ENCODE measurements around the gene PLEKHG7. TPM values are rescaled to one million over a fixed set of nuclear protein-coding genes. Genes with fewer than 3 reads are reported as not detected.
A peak's percentile ranks its signal among the peaks of the same experiment; 100 is the strongest.
"Not testable (repeated sequence)": the region's sequence is repeated elsewhere in the genome, so short reads cannot be mapped to it uniquely, and the experiment has no call there.

Gene PLEKHG7
- total RNA-seq, 1 experiment from 2014 or later = not detected

GRCh38 chr12:92745856-92746550 lies 43.2 kb downstream of the PLEKHG7 start (continued):
- TF ChIP-seq EZH2phosphoT487 (IDR thresholded peaks at IDR 0.05; ENCODE audit: borderline replicate concordance) (no peak), SRF (IDR thresholded peaks at IDR 0.05; ENCODE audit: low read depth) (no peak), CEBPB (IDR thresholded peaks at IDR 0.05; ENCODE audit: low read depth) (no peak), SP1 (IDR thresholded peaks at IDR 0.05; ENCODE audit: low read depth) (peak; percentile 69)

- H2AFZ ChIP-seq (ENCODE audit: low read depth, low read length, poor library complexity, severe bottlenecking) = peak overlapping the region; percentile 33
- no peak overlapping the region for H3K9ac ChIP-seq (ENCODE audit: low read length)
- no peaks in the 10 kb centered on the region for H3K9me2 ChIP-seq (ENCODE audit: insufficient read depth)
- no peaks in the 10 kb centered on the region for H4K20me1 ChIP-seq (ENCODE audit: insufficient read depth)
- H3K4me2 ChIP-seq (ENCODE audit: low read length) = no peak overlapping the region
- H3K4me3 ChIP-seq (replicated peaks in 1 of 2; ENCODE audit: low read depth in 1 of 2, low read length in 2 of 2) = no peak overlapping the region
- ChIA-PET CTCF (no interaction called here), POLR2A (no interaction called here), RAD21 (ENCODE audit: low non-redundant PET in 1 of 2, low total read pairs in 2 of 2, uncharacterized antibody in 2 of 2, unreplicated experiment in 2 of 2) (no interaction called here)
- BruUV-seq (replicated peaks) = no TSS peak
- no peak overlapping the region for H3K27ac ChIP-seq (ENCODE audit: low read depth, low read length)
- no peaks in the 10 kb centered on the region for H3K27me3 ChIP-seq (ENCODE audit: insufficient read depth, low read length)
- peaks cover 4 to 20% of the 10 kb centered on the region in 2 experiments; a peak in 3 of 4 replicates for H3K4me1 ChIP-seq (ENCODE audit: control insufficient read depth in 1 of 2, insufficient read depth in 2 of 2, low read length in 2 of 2)
- H3K36me3 ChIP-seq (ENCODE audit: control insufficient read depth in 1 of 2, insufficient read depth in 2 of 2, low read length in 2 of 2) = no peaks in the 10 kb centered on the region
- no peak for ATAC-seq
- DNase-seq (ENCODE audit: low read depth, low spot score) = no peak
- no peaks in the 10 kb centered on the region for H3K79me2 ChIP-seq (ENCODE audit: insufficient read depth, low read length)
- TF ChIP-seq CEBPB (IDR thresholded peaks at IDR 0.05; ENCODE audit: low read depth) = no peak
- no peaks in the 10 kb centered on the region for H3K9me3 ChIP-seq (ENCODE audit: control insufficient read depth in 1 of 2, insufficient read depth in 1 of 2, low read depth in 1 of 2, low read length in 2 of 2)
- intact Hi-C loops (cut with micrococcal nuclease) = no loop called here
Observed at GRCh38 chr12:92747151-92747550, 44.4 kb downstream of the PLEKHG7 start.

GRCh38 chr12:92749691-92750090 lies 46.9 kb downstream of the PLEKHG7 start:
- H2AFZ ChIP-seq (ENCODE audit: low read depth, low read length, poor library complexity, severe bottlenecking); H3K79me2 ChIP-seq (ENCODE audit: insufficient read depth, low read length); RAD21 ChIA-PET (ENCODE audit: low non-redundant PET in 1 of 2, low total read pairs in 2 of 2, uncharacterized antibody in 2 of 2, unreplicated experiment in 2 of 2); ATAC-seq; H3K36me3 ChIP-seq (ENCODE audit: control insufficient read depth in 1 of 2, insufficient read depth in 2 of 2, low read length in 2 of 2); POLR2A ChIA-PET; BruUV-seq (replicated peaks); intact Hi-C loops (cut with micrococcal nuclease); H3K9me2 ChIP-seq (ENCODE audit: insufficient read depth); H3K27ac ChIP-seq (ENCODE audit: low read depth, low read length); H3K9me3 ChIP-seq (ENCODE audit: control insufficient read depth in 1 of 2, insufficient read depth in 1 of 2, low read depth in 1 of 2, low read length in 2 of 2); DNase-seq (ENCODE audit: low read depth, low spot score); H3K27me3 ChIP-seq (ENCODE audit: insufficient read depth, low read length); H3K9ac ChIP-seq (ENCODE audit: low read length); H4K20me1 ChIP-seq (ENCODE audit: insufficient read depth); CTCF ChIA-PET; H3K4me3 ChIP-seq (replicated peaks in 1 of 2; ENCODE audit: low read depth in 1 of 2, low read length in 2 of 2); H3K4me2 ChIP-seq (ENCODE audit: low read length): not testable (repeated sequence)
- peaks cover 4 to 20% of the 10 kb centered on the region in 2 experiments; a peak in 3 of 4 replicates for H3K4me1 ChIP-seq (ENCODE audit: control insufficient read depth in 1 of 2, insufficient read depth in 2 of 2, low read length in 2 of 2)

Measured in HCT116 (cell line).